Measurements from ENCODE around the gene SLC23A1.

DNA sequence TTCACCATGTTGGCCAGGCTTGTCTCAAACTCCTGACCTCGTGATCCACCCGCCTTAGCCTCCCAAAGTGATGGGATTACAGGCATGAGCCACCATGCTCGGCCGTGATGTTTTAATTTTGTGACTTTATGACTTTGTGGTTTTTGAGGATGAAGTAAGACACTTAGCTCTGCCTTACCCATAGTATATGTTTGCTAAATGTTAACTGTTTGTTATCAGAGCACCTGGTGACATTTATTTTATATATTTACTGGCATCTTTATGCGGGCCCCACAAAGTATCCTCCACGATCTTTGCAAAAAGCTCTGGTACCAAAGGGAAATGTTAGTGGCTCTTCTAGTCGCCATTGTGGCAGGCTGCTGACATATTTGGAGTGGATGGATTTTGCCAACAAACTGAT is 6.7 kb downstream of the SLC23A1 start:
- TF ChIP-seq, protein P1, sequence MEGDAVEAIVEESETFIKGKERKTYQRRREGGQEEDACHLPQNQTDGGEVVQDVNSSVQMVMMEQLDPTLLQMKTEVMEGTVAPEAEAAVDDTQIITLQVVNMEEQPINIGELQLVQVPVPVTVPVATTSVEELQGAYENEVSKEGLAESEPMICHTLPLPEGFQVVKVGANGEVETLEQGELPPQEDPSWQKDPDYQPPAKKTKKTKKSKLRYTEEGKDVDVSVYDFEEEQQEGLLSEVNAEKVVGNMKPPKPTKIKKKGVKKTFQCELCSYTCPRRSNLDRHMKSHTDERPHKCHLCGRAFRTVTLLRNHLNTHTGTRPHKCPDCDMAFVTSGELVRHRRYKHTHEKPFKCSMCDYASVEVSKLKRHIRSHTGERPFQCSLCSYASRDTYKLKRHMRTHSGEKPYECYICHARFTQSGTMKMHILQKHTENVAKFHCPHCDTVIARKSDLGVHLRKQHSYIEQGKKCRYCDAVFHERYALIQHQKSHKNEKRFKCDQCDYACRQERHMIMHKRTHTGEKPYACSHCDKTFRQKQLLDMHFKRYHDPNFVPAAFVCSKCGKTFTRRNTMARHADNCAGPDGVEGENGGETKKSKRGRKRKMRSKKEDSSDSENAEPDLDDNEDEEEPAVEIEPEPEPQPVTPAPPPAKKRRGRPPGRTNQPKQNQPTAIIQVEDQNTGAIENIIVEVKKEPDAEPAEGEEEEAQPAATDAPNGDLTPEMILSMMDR (IDR thresholded peaks at IDR 0.05; ENCODE audit: poor library complexity) = no peak
- TF ChIP-seq EZH2 (IDR thresholded peaks at IDR 0.05; ENCODE audit: borderline replicate concordance) = no peak
